Breast epithelium (tissue), 4 donors: ENCODE measurements around the gene RIPK1. TPM values are rescaled to one million over a fixed set of nuclear protein-coding genes. Genes with fewer than 3 reads are reported as not detected.

Experiments used
- DNase-seq, 2 donors: peaks; one replicate each; pipeline ENCODE4 v3.0.0-alpha.2; 2019; ENCODE audit warnings: low spot score in 2 of 2
- H3K27ac ChIP-seq, 2 donors: fragments of 200-600 bp; sonication (generic) in 1 of 2; one replicate each; pipeline ENCODE4 v1.5.1; 2016 to 2019; ENCODE audit warnings: mild to moderate bottlenecking in 1 of 2
- H3K27me3 ChIP-seq, 2 donors: fragments of 200-600 bp; sonication (generic) in 1 of 2; one replicate each; pipeline versions ENCODE4 v1.5.1 to v1.6.0; 2017 to 2019; ENCODE audit warnings: control low read depth in 1 of 2, mild to moderate bottlenecking in 1 of 2
- H3K36me3 ChIP-seq: fragments of 200-600 bp; one replicate; pipeline ENCODE4 v1.5.1; 2019
- H3K4me1 ChIP-seq, 2 donors: fragments of 200-600 bp; sonication (generic); one replicate each; pipeline ENCODE4 v1.5.1; 2016 to 2019; ENCODE audit warnings: control low read depth in 1 of 2
- H3K4me3 ChIP-seq, 3 donors: fragments of 200-600 bp; sonication (generic); 1 replicate in 2 of 3; 2 replicates in 1 of 3; pipeline ENCODE4 v1.5.1; 2016 to 2019; ENCODE audit warnings: mild to moderate bottlenecking in 3 of 3, moderate library complexity in 2 of 3
- H3K9me3 ChIP-seq, 2 donors: fragments of 200-600 bp; sonication (generic) in 1 of 2; one replicate each; pipeline ENCODE4 v1.5.1; 2016 to 2019; ENCODE audit warnings: control low read depth in 1 of 2
- POLR2A ChIP-seq: fragments of 450-650 bp; IDR thresholded peaks from one replicate; pipeline ENCODE4 v1.6.1; 2016; ENCODE audit warnings: antibody characterized with exemption, mild to moderate bottlenecking, moderate library complexity
- POLR2AphosphoS5 ChIP-seq, 3 donors: sonication (generic); formaldehyde crosslinking; IDR thresholded peaks; one replicate each; pipeline ENCODE4 v1.6.1; 2017; ENCODE audit warnings: antibody characterized with exemption in 3 of 3
- intact Hi-C: fragments of 100-400 bp; cut with DNase I; formaldehyde crosslinking; loops from one replicate; pipeline ENCODE4 v1.15.1; 2023; ENCODE audit warnings: low total_unique reads
- total RNA-seq, 3 donors: library from RNA; depleted of rRNA; stranded (reverse); fragments of >200 nt; gene quantifications; one replicate each; pipeline ENCODE4 v1.1.0, GENCODE V29; 2016
- TF ChIP-seq, protein P1 (sequence below), 3 donors: fragments of 450-650 bp; IDR thresholded peaks; one replicate each; pipeline ENCODE4 v1.5.1; 2016 to 2017; ENCODE audit warnings: antibody characterized with exemption in 3 of 3, mild to moderate bottlenecking in 3 of 3, moderate library complexity in 3 of 3

Gene RIPK1
- total RNA-seq, 3 donors from 2014 or later, result 23.8 to 38.9 (median 26.2) TPM

GRCh38 chr6:3163248-3163594, 94.9 kb downstream of the RIPK1 start:
- no peaks in the 10 kb centered on the region for H3K9me3 ChIP-seq
- H3K4me3 ChIP-seq, result peak overlapping the region; percentile 76 to 93 (median 79)
- TF ChIP-seq, protein P1, sequence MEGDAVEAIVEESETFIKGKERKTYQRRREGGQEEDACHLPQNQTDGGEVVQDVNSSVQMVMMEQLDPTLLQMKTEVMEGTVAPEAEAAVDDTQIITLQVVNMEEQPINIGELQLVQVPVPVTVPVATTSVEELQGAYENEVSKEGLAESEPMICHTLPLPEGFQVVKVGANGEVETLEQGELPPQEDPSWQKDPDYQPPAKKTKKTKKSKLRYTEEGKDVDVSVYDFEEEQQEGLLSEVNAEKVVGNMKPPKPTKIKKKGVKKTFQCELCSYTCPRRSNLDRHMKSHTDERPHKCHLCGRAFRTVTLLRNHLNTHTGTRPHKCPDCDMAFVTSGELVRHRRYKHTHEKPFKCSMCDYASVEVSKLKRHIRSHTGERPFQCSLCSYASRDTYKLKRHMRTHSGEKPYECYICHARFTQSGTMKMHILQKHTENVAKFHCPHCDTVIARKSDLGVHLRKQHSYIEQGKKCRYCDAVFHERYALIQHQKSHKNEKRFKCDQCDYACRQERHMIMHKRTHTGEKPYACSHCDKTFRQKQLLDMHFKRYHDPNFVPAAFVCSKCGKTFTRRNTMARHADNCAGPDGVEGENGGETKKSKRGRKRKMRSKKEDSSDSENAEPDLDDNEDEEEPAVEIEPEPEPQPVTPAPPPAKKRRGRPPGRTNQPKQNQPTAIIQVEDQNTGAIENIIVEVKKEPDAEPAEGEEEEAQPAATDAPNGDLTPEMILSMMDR (IDR thresholded peaks at IDR 0.05), result no peak
- TF ChIP-seq POLR2A, result no peak
- no peak for TF ChIP-seq POLR2AphosphoS5 (IDR thresholded peaks at IDR 0.05)
- peak overlapping the region; percentile 91 to 97 for H3K27ac ChIP-seq
- intact Hi-C loops, result no loop called here
- no peak for DNase-seq
- no peaks in the 10 kb centered on the region for H3K36me3 ChIP-seq
- no peaks in the 10 kb centered on the region for H3K27me3 ChIP-seq
- H3K4me1 ChIP-seq, result peaks cover 0 to 4% of the 10 kb centered on the region in 2 donors

DNA sequence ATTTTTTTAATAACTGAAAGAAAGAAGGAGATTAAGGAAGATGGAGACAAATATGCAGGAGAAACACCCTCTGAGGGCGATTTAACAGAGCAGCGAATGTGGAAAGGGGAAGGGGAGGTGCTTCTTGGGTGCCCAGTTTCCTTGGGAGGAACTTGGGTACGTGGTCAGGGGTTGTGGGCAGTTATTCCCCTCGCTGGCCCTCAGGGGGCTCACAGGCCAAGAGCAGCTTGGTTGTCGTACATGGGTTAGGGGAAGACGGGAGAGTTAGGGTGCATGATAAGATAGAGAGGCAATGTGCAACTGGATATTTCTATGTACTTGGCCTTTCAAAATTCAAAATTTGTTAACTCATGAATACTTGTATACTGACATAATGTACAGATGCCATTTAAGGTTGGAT, 96.1 kb downstream of the RIPK1 start:
- Histone ChIP-seq H3K27ac (no peak overlapping the region), H3K9me3 (no peaks in the 10 kb centered on the region), H3K27me3 (no peaks in the 10 kb centered on the region), H3K4me1 (no peaks in the 10 kb centered on the region), H3K4me3 (no peak overlapping the region), H3K36me3 (no peaks in the 10 kb centered on the region)
- intact Hi-C loops, result no loop called here
- TF ChIP-seq POLR2AphosphoS5 (IDR thresholded peaks at IDR 0.05) (no peak), POLR2A (no peak)
- TF ChIP-seq, protein P1 (IDR thresholded peaks at IDR 0.05), result no peak
- DNase-seq, result no peak

Other genes starting within 250 kb of the RIPK1 start
- gene SERPINB1, start 226.6 kb upstream of the RIPK1 start, total RNA-seq, result 10 to 100 TPM; 35.1 to 53.6 (median 51.8) TPM
- 10 to 100 TPM in 2 of 3 donors, 1 to 10 TPM in 1; 8.0 to 12.8 (median 10.8) TPM for gene SERPINB9, start 165.2 kb upstream of the RIPK1 start, total RNA-seq
- 100 to 1,000 TPM; 100 to 146 (median 137) TPM for gene SERPINB6, start 96.9 kb upstream of the RIPK1 start, total RNA-seq
- 10 to 100 TPM; 23.6 to 64.6 (median 24.9) TPM for gene NQO2, start 68.6 kb upstream of the RIPK1 start, total RNA-seq
- 10 to 100 TPM; 15.4 to 19.4 (median 19.3) TPM for gene BPHL, start 50.2 kb downstream of the RIPK1 start, total RNA-seq
- gene TUBB2A, start 89.0 kb downstream of the RIPK1 start, total RNA-seq, result 10 to 100 TPM; 27.8 to 43.6 (median 36.0) TPM
- gene TUBB2B, start 159.2 kb downstream of the RIPK1 start, total RNA-seq, result 1 to 10 TPM; 4.2 to 7.5 (median 7.3) TPM
- gene PSMG4, start 190.5 kb downstream of the RIPK1 start, total RNA-seq, result 10 to 100 TPM; 24.3 to 26.9 (median 24.6) TPM